ENCODE data around the gene AFTPH.
A peak's percentile ranks its signal among the peaks of the same experiment; 100 is the strongest.

The AFTPH gene

DNA sequence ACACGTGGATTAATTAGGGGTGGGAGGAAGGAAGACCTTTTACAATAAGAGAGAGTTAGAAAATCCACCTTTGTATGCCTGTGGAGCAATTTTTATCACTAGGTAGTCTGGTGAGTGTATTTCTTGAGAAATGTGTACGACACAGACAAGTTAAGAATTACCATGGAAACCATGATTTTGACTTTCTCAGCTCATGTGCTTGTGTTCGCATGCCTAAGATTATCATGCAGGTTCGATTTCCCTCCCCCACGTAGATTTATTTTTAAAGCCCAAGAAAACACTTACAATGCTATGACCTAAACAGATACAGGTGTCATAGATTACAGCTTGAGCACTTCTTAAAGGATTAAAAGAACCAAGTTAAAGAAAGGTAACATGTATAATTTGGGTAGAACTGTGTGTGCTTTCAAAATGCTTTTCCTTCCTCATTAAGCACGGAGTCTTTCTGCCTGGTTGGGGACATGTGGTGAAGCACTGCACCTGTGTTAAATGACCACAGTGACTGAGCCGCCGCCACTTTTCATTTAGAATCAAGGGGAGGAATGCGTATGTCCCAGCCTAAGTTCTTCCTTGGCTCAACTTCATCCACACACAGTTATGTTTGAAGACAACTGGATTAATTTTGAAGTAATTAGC is 113.0 kb downstream of the AFTPH start:
- DNase-seq, result no peak

DNA sequence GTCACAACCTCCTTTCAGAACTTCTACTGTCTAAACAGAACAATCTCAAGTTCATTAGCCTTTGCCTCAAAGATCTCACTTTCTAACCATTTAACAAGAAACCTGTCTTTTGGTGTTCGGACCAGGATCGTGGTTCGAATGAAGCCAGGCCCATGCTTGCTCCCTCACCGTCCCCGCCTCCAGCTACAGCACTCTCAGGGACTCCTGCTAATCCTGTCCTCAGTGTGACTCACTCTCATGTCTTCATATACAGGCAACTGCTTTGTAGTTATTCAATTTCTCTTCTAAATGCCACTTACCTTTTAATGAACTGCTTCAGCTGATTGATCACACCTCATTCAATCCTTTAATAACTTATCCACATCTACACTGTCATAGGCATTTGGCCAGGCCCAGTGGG is 113.8 kb downstream of the AFTPH start:
- DNase-seq, result no peak

DNA sequence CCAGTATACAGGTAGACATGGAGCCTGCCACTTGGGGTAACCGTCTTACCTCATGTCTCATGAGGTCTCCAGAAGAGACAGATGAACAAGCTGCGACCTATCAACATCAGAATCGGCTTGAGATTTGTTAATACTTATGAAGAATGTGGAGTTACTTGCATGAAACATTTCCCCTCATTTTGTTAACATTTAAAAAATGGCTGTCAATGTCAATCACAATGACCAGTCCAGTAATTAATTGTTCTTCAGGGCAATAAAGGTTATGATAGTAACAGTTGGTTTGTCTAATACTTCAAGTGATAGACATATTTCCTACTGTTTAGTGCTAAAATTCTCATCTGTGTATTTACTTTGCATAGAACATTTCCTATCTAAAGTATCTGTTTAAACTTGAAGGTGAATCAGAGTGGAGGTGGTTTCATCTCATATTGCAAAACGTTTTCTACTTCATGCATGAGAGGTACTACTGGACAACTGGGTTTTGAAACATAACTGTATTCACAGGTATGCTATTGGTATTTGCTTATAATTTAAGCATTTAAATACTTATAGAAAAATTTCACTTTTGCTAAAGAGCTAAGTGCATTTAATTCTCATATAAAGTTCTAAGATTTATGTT is 114.5 kb downstream of the AFTPH start:
- DNase-seq, result no peak

DNA sequence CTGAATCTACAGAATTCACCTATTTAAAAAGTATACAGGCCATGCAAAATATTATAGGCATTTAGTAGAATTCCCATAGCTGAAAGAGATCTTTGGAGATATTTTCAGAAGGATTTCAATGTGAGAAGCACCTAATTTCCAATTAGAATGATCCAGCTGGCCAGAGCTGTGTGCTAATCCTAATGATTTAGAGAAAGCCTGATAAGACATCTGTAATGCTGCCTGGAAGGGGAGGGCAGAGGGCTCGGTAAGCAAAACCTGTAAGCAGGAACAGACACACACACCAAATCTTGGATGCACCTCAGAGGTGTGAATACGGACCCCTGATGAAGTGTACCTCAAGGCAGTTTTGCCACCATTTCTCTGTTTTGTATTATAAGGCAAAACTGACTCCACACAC is 115.6 kb downstream of the AFTPH start:
- DNase-seq, result peak; percentile 27

DNA sequence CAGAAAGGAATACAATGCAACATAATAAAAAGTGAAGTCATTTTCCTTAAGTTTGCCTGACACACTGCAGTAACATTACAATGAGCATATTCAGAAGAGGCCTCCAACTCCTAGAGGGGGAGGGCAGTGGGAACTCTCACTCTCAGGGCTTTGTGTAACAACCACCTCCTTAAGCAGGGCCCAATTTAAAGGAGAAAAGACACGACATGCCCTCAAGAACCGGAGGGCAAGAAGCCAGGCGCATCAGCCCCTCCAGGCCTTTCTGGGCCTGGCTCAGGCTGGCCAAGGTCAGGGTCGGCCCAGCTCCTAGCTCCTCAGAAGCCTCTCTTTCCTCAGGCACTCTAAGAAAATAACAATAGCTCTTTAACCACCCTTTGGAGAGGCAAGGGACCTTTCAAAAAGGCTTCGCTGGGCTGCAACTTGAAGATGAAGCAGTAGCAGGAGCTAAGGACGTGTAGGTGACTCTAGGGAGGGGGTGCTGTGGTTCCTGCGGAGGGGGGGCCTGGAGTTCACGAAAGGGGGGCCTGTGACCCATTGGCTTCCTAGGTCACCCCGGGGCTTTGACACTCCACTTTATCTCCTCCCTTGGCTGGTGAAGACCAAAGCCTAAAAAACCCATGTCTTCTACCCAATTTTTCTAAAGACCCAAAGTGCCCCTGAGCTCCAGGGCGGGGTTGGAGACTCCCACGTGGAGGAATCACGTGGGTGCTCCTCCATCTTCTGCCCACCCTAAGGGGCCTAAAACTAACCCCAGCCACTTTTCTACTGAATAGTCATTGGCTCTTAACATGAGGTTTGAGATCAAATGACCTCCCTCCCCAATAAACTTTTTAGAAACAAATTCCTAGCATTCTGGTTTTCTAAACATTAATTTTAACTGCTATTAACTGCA is 116.3 kb downstream of the AFTPH start:
- no peak for DNase-seq

DNA sequence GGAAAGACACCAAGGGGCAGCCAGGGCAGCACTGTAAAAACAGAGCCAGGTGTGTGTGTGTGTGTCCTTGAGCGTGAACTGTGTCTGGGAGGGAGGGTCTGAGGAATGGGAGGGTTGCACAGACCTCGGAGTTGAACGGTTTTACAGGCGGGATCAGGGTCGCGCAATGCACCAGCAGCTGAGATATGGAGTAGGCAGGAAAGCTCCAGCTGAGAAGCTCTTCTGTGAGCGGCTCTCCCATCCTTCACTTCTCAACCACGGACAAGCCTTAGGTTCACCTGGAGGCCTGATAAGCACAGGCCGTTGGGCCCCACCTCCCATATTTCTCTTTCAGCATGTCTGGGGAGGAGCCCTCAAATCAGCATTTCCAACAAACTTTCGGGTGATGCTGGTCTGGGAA is 117.5 kb downstream of the AFTPH start:
- DNase-seq, result no peak

Data from NCI-H524 treated with DMSO at 0.1 percent for 48 hours (cell line).